Keratinocyte (primary cell): ENCODE data around the gene COLGALT1. TPM values are rescaled to one million over a fixed set of nuclear protein-coding genes. Genes with fewer than 3 reads are reported as not detected.

ENCODE experiments used
- DNase-seq: peaks from one replicate; pipeline ENCODE4 v3.0.0-alpha.2; 2011; ENCODE audit warnings: low read depth, missing footprints, low spot score
- FAIRE-seq: peaks from 2 replicates; lab custom pipeline; 2011; peaks lifted over from hg19 to GRCh38; lab: Jason Lieb, UNC
- H2AFZ ChIP-seq: 2 replicates; pipeline ENCODE4 v1.6.0; 2012; ENCODE audit warnings: low read length, control low read depth, inconsistent platforms; ENCODE audit not compliant: control insufficient read depth
- H3K27ac ChIP-seq: 2 replicates; pipeline ENCODE4 v1.5.1; 2011; ENCODE audit warnings: low read length; ENCODE audit not compliant: control insufficient read depth, insufficient read depth
- H3K27me3 ChIP-seq: 3 replicates; pipeline ENCODE4 v1.6.0; 2011; ENCODE audit warnings: low read length; ENCODE audit not compliant: control insufficient read depth, insufficient read depth; ENCODE audit errors: extremely low read depth
- H3K36me3 ChIP-seq, 2 experiments: 2 replicates in 1 of 2; 3 replicates in 1 of 2; pipeline ENCODE4 v1.5.1; 2011; ENCODE audit warnings: low read length in 2 of 2, mild to moderate bottlenecking in 1 of 2; ENCODE audit not compliant: control insufficient read depth in 2 of 2, insufficient read depth in 2 of 2; ENCODE audit errors: extremely low read depth in 1 of 2
- H3K4me1 ChIP-seq: 3 replicates; pipeline ENCODE4 v1.5.1; 2011; ENCODE audit warnings: low read length; ENCODE audit not compliant: control insufficient read depth, insufficient read depth; ENCODE audit errors: extremely low read depth
- H3K4me2 ChIP-seq: 3 replicates; pipeline ENCODE4 v1.6.0; 2011; ENCODE audit warnings: low read depth, low read length; ENCODE audit not compliant: control insufficient read depth, insufficient read depth; ENCODE audit errors: extremely low read depth
- H3K4me3 ChIP-seq, 3 experiments: fragments of 200-600 bp in 1 of 3; sonication (generic) in 1 of 3; 2 replicates in 2 of 3; 3 replicates in 1 of 3; pipeline ENCODE4 v1.5.1; 2011 to 2016; ENCODE audit warnings: low read length in 3 of 3, mild to moderate bottlenecking in 3 of 3, control low read depth in 2 of 3, inconsistent platforms in 1 of 3, low read depth in 1 of 3, mixed read lengths in 1 of 3, mixed run types in 1 of 3, moderate library complexity in 1 of 3; ENCODE audit not compliant: control insufficient read depth in 2 of 3, insufficient read depth in 2 of 3; ENCODE audit errors: extremely low read depth in 1 of 3
- H3K79me2 ChIP-seq: 2 replicates; pipeline ENCODE4 v1.6.0; 2012; ENCODE audit warnings: low read length; ENCODE audit not compliant: control insufficient read depth, insufficient read depth
- H3K9ac ChIP-seq: 3 replicates; pipeline ENCODE4 v1.6.0; 2011; ENCODE audit warnings: low read length; ENCODE audit not compliant: control insufficient read depth, insufficient read depth; ENCODE audit errors: extremely low read depth
- H3K9me1 ChIP-seq: 3 replicates; pipeline ENCODE4 v1.6.0; 2011; ENCODE audit warnings: low read length; ENCODE audit not compliant: control insufficient read depth, insufficient read depth; ENCODE audit errors: extremely low read depth
- H3K9me3 ChIP-seq: 2 replicates; pipeline ENCODE4 v1.5.1; 2012; ENCODE audit warnings: low read depth, low read length; ENCODE audit not compliant: control insufficient read depth
- H4K20me1 ChIP-seq: 3 replicates; pipeline ENCODE4 v1.6.0; 2011; ENCODE audit warnings: low read length; ENCODE audit not compliant: control insufficient read depth, insufficient read depth; ENCODE audit errors: extremely low read depth
- EZH2 ChIP-seq: IDR thresholded peaks from one replicate; pipeline ENCODE4 v1.6.1; 2012; ENCODE audit warnings: inconsistent platforms, mild to moderate bottlenecking, low read length, moderate library complexity
- dilution Hi-C: fragments of 300-500 bp; cut with MboI; formaldehyde crosslinking; loops from one replicate; pipeline ENCODE4 v1.7.0; 2020; ENCODE audit warnings: low sequenced_read_pairs; ENCODE audit not compliant: extremely low pct_ligation_motif_present
- polyA plus RNA-seq, 5 experiments: library from polyadenylated mRNA; depleted of rRNA in 3 of 5; stranded (reverse) in 3 of 5; stranded (forward) in 1 of 5; unstranded in 1 of 5; fragments of >200 nt; gene quantifications; 1 replicate in 1 of 5; 2 replicates in 3 of 5; 3 replicates in 1 of 5; pipeline versions ENCODE4 v1.2.1 to v1.2.3, GENCODE V29; 2011 to 2012; ENCODE audit warnings: missing spikeins in 2 of 5, low read depth in 1 of 5, low replicate concordance in 1 of 5
- TF ChIP-seq, protein P1 (sequence below), 3 experiments: IDR thresholded peaks in 1 of 3; conservative IDR thresholded peaks in 1 of 3; optimal IDR thresholded peaks in 1 of 3; 2 replicates in 2 of 3; 3 replicates in 1 of 3; pipeline versions ENCODE3 to v1.5.1; 2011; ENCODE audit warnings: low read length in 3 of 3, mild to moderate bottlenecking in 3 of 3, moderate library complexity in 2 of 3, control low read depth in 1 of 3, inconsistent platforms in 1 of 3; ENCODE audit not compliant: insufficient read depth in 2 of 3; ENCODE audit errors: extremely low read depth in 1 of 3

COLGALT1 gene
- polyA plus RNA-seq, 1 donor (not counting 4 experiments of a cell fraction or from before 2014, with no cell fraction given) = 89.4 TPM

GRCh38 chr19:17601683-17602082 lies 46.2 kb downstream of the COLGALT1 start:
- Histone ChIP-seq H2AFZ (no peak overlapping the region), H3K36me3 (no peaks in the 10 kb centered on the region), H3K27me3 (peaks cover 11% of the 10 kb centered on the region), H3K4me1 (no peaks in the 10 kb centered on the region), H3K4me2 (no peak overlapping the region), H3K79me2 (no peaks in the 10 kb centered on the region), H3K9me1 (no peaks in the 10 kb centered on the region), H4K20me1 (no peaks in the 10 kb centered on the region), H3K9me3 (no peaks in the 10 kb centered on the region), H3K4me3 (no peak overlapping the region), H3K9ac (no peak overlapping the region), H3K27ac (no peak overlapping the region)
- TF ChIP-seq EZH2 = no peak
- TF ChIP-seq, protein P1, sequence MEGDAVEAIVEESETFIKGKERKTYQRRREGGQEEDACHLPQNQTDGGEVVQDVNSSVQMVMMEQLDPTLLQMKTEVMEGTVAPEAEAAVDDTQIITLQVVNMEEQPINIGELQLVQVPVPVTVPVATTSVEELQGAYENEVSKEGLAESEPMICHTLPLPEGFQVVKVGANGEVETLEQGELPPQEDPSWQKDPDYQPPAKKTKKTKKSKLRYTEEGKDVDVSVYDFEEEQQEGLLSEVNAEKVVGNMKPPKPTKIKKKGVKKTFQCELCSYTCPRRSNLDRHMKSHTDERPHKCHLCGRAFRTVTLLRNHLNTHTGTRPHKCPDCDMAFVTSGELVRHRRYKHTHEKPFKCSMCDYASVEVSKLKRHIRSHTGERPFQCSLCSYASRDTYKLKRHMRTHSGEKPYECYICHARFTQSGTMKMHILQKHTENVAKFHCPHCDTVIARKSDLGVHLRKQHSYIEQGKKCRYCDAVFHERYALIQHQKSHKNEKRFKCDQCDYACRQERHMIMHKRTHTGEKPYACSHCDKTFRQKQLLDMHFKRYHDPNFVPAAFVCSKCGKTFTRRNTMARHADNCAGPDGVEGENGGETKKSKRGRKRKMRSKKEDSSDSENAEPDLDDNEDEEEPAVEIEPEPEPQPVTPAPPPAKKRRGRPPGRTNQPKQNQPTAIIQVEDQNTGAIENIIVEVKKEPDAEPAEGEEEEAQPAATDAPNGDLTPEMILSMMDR (optimal IDR thresholded peaks at IDR 0.05 in 1 of 3, IDR thresholded peaks at IDR 0.05 in 1 of 3, conservative IDR thresholded peaks at IDR 0.05 in 1 of 3; ENCODE audit: extremely low read depth in 1 of 3, insufficient read depth in 2 of 3, low read length in 3 of 3) = no peak
- FAIRE-seq = no peak
- dilution Hi-C loops = no loop called here
- DNase-seq = no peak

- peaks cover 11% of the 10 kb centered on the region for H3K27me3 ChIP-seq
Measured at GRCh38 chr19:17602217-17602616, 46.8 kb downstream of the COLGALT1 start.

More at GRCh38 chr19:17602217-17602616, 46.8 kb downstream of the COLGALT1 start:
- Histone ChIP-seq H3K4me2 (no peak overlapping the region), H3K9ac (no peak overlapping the region), H2AFZ (no peak overlapping the region), H3K27ac (no peak overlapping the region), H3K4me3 (no peak overlapping the region), H3K9me3 (no peaks in the 10 kb centered on the region), H3K79me2 (no peaks in the 10 kb centered on the region), H3K4me1 (no peaks in the 10 kb centered on the region), H4K20me1 (no peaks in the 10 kb centered on the region), H3K9me1 (no peaks in the 10 kb centered on the region), H3K36me3 (no peaks in the 10 kb centered on the region)
- DNase-seq (no peak), FAIRE-seq (no peak)
- TF ChIP-seq, protein P1 (optimal IDR thresholded peaks at IDR 0.05 in 1 of 3, IDR thresholded peaks at IDR 0.05 in 1 of 3, conservative IDR thresholded peaks at IDR 0.05 in 1 of 3; ENCODE audit: extremely low read depth in 1 of 3, insufficient read depth in 2 of 3, low read length in 3 of 3) = no peak
- TF ChIP-seq EZH2 = no peak
- dilution Hi-C loops = no loop called here
